HepG2 (cell line): ENCODE results near the gene BACE1-AS. TPM values are rescaled to one million over a fixed set of nuclear protein-coding genes. Genes with fewer than 3 reads are reported as not detected.

Experiments used
- ATAC-seq: fragments of 200-7000 bp; cut with Tn5 transposase; 3 replicates; pipeline ENCODE4 v1.9.1; 2020; ENCODE audit warnings: mild to moderate bottlenecking, moderate library complexity
- BruUV-seq: library from RNA; stranded (reverse); fragments of 400-500 nt; replicated peaks from 2 replicates; lab custom pipeline; 2021; lab: Mats Ljungman, UMichigan
- CTCF ChIA-PET: fragments of 300-600 bp; formaldehyde crosslinking; extraction: SDS; loops from one replicate; lab custom pipeline; 2021; ENCODE audit warnings: low total read pairs, inconsistent platforms, low intra/inter-chr PET ratio; lab: Yijun Ruan, JAX
- POLR2A ChIA-PET: fragments of 350-600 bp; sonication (Branson Sonifier 250); formaldehyde crosslinking; loops from one replicate; lab custom pipeline; 2020; ENCODE audit warnings: antibody characterized with exemption, inconsistent platforms; lab: Yijun Ruan, JAX
- DNase-seq: peaks from one replicate; pipeline ENCODE4 v3.0.0-alpha.2; 2015; ENCODE audit warnings: low spot score
- FAIRE-seq: peaks from 3 replicates; lab custom pipeline; 2011; peaks lifted over from hg19 to GRCh38; lab: Jason Lieb, UNC
- H2AFZ ChIP-seq: one replicate; pipeline ENCODE4 v1.6.1; 2011; ENCODE audit warnings: low read length, inconsistent platforms
- H3K27ac ChIP-seq: fragments of 300-600 bp; 3 replicates; pipeline ENCODE4 v1.8.0; 2011; ENCODE audit warnings: mixed run types, mild to moderate bottlenecking, mixed read lengths, low read length, inconsistent platforms; ENCODE audit not compliant: insufficient read depth; ENCODE audit errors: extremely low read length
- H3K27me3 ChIP-seq, 2 experiments: fragments of 200-600 bp in 1 of 2; 2 replicates in 1 of 2; 3 replicates in 1 of 2; pipeline versions ENCODE4 v1.6.0 to v1.8.0; 2011; ENCODE audit warnings: low read length in 2 of 2, mild to moderate bottlenecking in 2 of 2, moderate library complexity in 2 of 2, inconsistent platforms in 1 of 2; ENCODE audit not compliant: insufficient read depth in 2 of 2, control insufficient read depth in 1 of 2
- H3K36me3 ChIP-seq, 2 experiments: fragments of 200-600 bp in 1 of 2; replicated peaks in 1 of 2; 2 replicates in 1 of 2; 3 replicates in 1 of 2; pipeline versions ENCODE4 v1.5.1 to v1.8.0; 2011; ENCODE audit warnings: low read length in 2 of 2, inconsistent platforms in 1 of 2; ENCODE audit not compliant: insufficient read depth in 2 of 2, control insufficient read depth in 1 of 2
- H3K4me1 ChIP-seq: 2 replicates; pipeline ENCODE4 v1.5.1; 2012; ENCODE audit warnings: low read length, inconsistent platforms; ENCODE audit not compliant: insufficient read depth
- H3K4me2 ChIP-seq: 2 replicates; pipeline ENCODE4 v1.6.0; 2011; ENCODE audit warnings: low read depth, low read length, inconsistent platforms
- H3K4me3 ChIP-seq, 3 experiments: fragments of 200-600 bp in 1 of 3; sonication (generic), shearing (Covaris generic) in 1 of 3; replicated peaks in 1 of 3; 2 replicates each; pipeline ENCODE4 v1.5.1; 2011 to 2016; ENCODE audit warnings: low read length in 3 of 3, inconsistent platforms in 2 of 3, low read depth in 2 of 3, mild to moderate bottlenecking in 2 of 3, control low read depth in 1 of 3, mixed read lengths in 1 of 3; ENCODE audit not compliant: insufficient read depth in 1 of 3
- H3K79me2 ChIP-seq: one replicate; pipeline ENCODE4 v1.6.1; 2011; ENCODE audit warnings: low read length, inconsistent platforms; ENCODE audit not compliant: insufficient read depth
- H3K9ac ChIP-seq: 2 replicates; pipeline ENCODE4 v1.6.0; 2011; ENCODE audit warnings: mild to moderate bottlenecking, low read depth, low read length, inconsistent platforms; ENCODE audit not compliant: insufficient read depth
- H3K9me3 ChIP-seq: 2 replicates; pipeline ENCODE4 v1.5.1; 2012; ENCODE audit warnings: mild to moderate bottlenecking, low read length
- H4K20me1 ChIP-seq: 2 replicates; pipeline ENCODE4 v1.6.0; 2011; ENCODE audit warnings: inconsistent platforms, mild to moderate bottlenecking, low read length, moderate library complexity; ENCODE audit not compliant: insufficient read depth
- ARID5B ChIP-seq: IDR thresholded peaks from 2 replicates; pipeline ENCODE4 v1.4.0; 2020; ENCODE audit warnings: mild to moderate bottlenecking, missing genetic modification reagents
- CAMTA2 ChIP-seq: sonication (generic); formaldehyde crosslinking; IDR thresholded peaks from 2 replicates; pipeline ENCODE4 v1.4.0; 2020; ENCODE audit warnings: mild to moderate bottlenecking, missing genetic modification reagents, borderline replicate concordance
- CEBPB ChIP-seq: IDR thresholded peaks from 2 replicates; pipeline ENCODE4 v1.6.1; 2011; ENCODE audit warnings: low read depth, low read length, improper control_type of control experiment, borderline replicate concordance
- CEBPG ChIP-seq: IDR thresholded peaks from 2 replicates; pipeline ENCODE4 v1.6.1; 2016
- FOXA1 ChIP-seq, 2 experiments: fragments of 450-650 bp in 1 of 2; sonication (generic) in 1 of 2; formaldehyde crosslinking in 1 of 2; IDR thresholded peaks; 2 replicates each; pipeline versions ENCODE4 v1.4.0 to v1.6.1; 2016 to 2020; ENCODE audit warnings: missing genetic modification reagents in 1 of 2
- HIC2 ChIP-seq: sonication (generic); formaldehyde crosslinking; IDR thresholded peaks from 2 replicates; pipeline ENCODE4 v1.9.0; 2022; ENCODE audit warnings: low read depth, missing genetic modification reagents
- HNF4A ChIP-seq: sonication (generic); formaldehyde crosslinking; IDR thresholded peaks from 2 replicates; pipeline ENCODE4 v1.4.0; 2020; ENCODE audit warnings: missing genetic modification reagents
- HOXA9 ChIP-seq: sonication (generic); formaldehyde crosslinking; IDR thresholded peaks from 2 replicates; pipeline ENCODE4 v1.8.1; 2022; ENCODE audit warnings: missing genetic modification reagents, mild to moderate bottlenecking, moderate library complexity, borderline replicate concordance
- RARA ChIP-seq: IDR thresholded peaks from 2 replicates; pipeline ENCODE4 v1.6.1; 2016; ENCODE audit warnings: missing genetic modification reagents, missing compliant biosample characterization
- SALL1 ChIP-seq: sonication (generic); formaldehyde crosslinking; IDR thresholded peaks from 2 replicates; pipeline ENCODE4 v1.8.0; 2022; ENCODE audit warnings: mild to moderate bottlenecking, missing genetic modification reagents
- SKI ChIP-seq: fragments of 450-650 bp; IDR thresholded peaks from one replicate; pipeline ENCODE4 v1.6.1; 2018; ENCODE audit warnings: mild to moderate bottlenecking; ENCODE audit not compliant: partially characterized antibody
- SOX13 ChIP-seq, 3 experiments: fragments of 450-650 bp in 1 of 3; sonication (generic) in 1 of 3; formaldehyde crosslinking in 1 of 3; IDR thresholded peaks in 2 of 3; conservative IDR thresholded peaks in 1 of 3; 2 replicates each; pipeline versions ENCODE4 v1.5.0 to v1.6.1; 2016 to 2020; ENCODE audit warnings: antibody characterized with exemption in 1 of 3, mild to moderate bottlenecking in 1 of 3, missing compliant biosample characterization in 1 of 3, missing genetic modification reagents in 1 of 3, moderate library complexity in 1 of 3
- SOX5 ChIP-seq: IDR thresholded peaks from 2 replicates; pipeline ENCODE4 v1.6.1; 2016; ENCODE audit warnings: borderline replicate concordance
- SOX6 ChIP-seq, 2 experiments: fragments of 450-650 bp in 1 of 2; sonication (generic) in 1 of 2; formaldehyde crosslinking in 1 of 2; IDR thresholded peaks; 2 replicates each; pipeline versions ENCODE4 v1.4.0 to v1.6.1; 2017 to 2020; ENCODE audit warnings: antibody characterized with exemption in 1 of 2, mild to moderate bottlenecking in 1 of 2, missing genetic modification reagents in 1 of 2
- TCF7 ChIP-seq: sonication (generic); IDR thresholded peaks from 2 replicates; pipeline ENCODE4 v1.6.1; 2016; ENCODE audit warnings: antibody characterized with exemption, low read depth
- ZMYM3 ChIP-seq: sonication (generic); formaldehyde crosslinking; IDR thresholded peaks from 2 replicates; pipeline ENCODE4 v1.5.1; 2020; ENCODE audit warnings: mild to moderate bottlenecking, missing genetic modification reagents
- WGBS: methylation state at CpG from one replicate; pipeline ENCODE4 v1.1.6; 2017; ENCODE audit warnings: low lambda C conversion rate; 5-methylcytosine and 5-hydroxymethylcytosine counted together
- in situ Hi-C: cut with HindIII; loops from 2 replicates; pipeline ENCODE4 v1.10.0; 2017; ENCODE audit warnings: low pct_unique_long_range_greater_than_20kb; ENCODE audit not compliant: extremely low pct_ligation_motif_present
- intact Hi-C: fragments of 100-400 bp; cut with micrococcal nuclease; formaldehyde crosslinking; loops from one replicate; pipeline ENCODE4 v1.10.0; 2022; ENCODE audit not compliant: unreplicated experiment
- polyA plus RNA-seq, 8 experiments: library from polyadenylated mRNA; depleted of rRNA in 3 of 8; stranded (reverse) in 7 of 8; unstranded in 1 of 8; fragments of >200 nt; fragmentation: Illumina TruSeq in 4 of 8; extraction: Trizol in 4 of 8; gene quantifications; 2 replicates each; pipeline versions ENCODE4 v1.2.1 to v1.2.3, GENCODE V29; 2011 to 2016; ENCODE audit warnings: low read depth in 4 of 8, missing spikeins in 1 of 8, mixed read lengths in 1 of 8; ENCODE audit not compliant: insufficient read depth in 1 of 8
- total RNA-seq, 5 experiments: library from RNA; depleted of rRNA; stranded (reverse); fragments of >200 nt; fragmentation: Illumina TruSeq; extraction: Trizol; gene quantifications; 2 replicates each; pipeline ENCODE4 v1.2.3, GENCODE V29; 2016; ENCODE audit warnings: low read depth in 1 of 5

BACE1-AS gene
- total and polyA plus RNA-seq, 2 of the 13 experiments (the other 11 are each of a cell fraction or from before 2014, with no cell fraction given) = 2.0 to 3.9 TPM

GRCh38 chr11:117269856-117270255 lies 21.3 kb upstream of the BACE1-AS start (continued):
- no peak for TF ChIP-seq HOXA9

- Histone ChIP-seq H3K4me2 (no peak overlapping the region), H2AFZ (no peak overlapping the region), H3K27me3 (no peaks in the 10 kb centered on the region), H3K9ac (no peak overlapping the region), H3K79me2 (no peaks in the 10 kb centered on the region), H4K20me1 (no peaks in the 10 kb centered on the region), H3K36me3 (peaks cover 2 to 7% of the 10 kb centered on the region in 2 experiments; a peak in 1 of 5 replicates), H3K27ac (peak overlapping the region; percentile 40), H3K4me3 (no peak overlapping the region), H3K4me1 (peaks cover 20% of the 10 kb centered on the region), H3K9me3 (no peaks in the 10 kb centered on the region)
- CTCF ChIA-PET = no interaction called here
- intact Hi-C loops (loop anchor here (5.0 kb wide), 1 partner anchor 46 kb away; the partner anchor contains the start of gene BACE1), in situ Hi-C loops (no loop called here)
- BruUV-seq = no TSS peak
- TF ChIP-seq HIC2 (no peak), SOX5 (CRISPR knock-in tag) (peak; percentile 79), RARA (CRISPR knock-in tag) (0 out of 2 replicates have a peak, but pooled peaks have one; percentile 31), ZMYM3 (CRISPR knock-in tag) (peak; percentile 34; the same call in 1 of the 2 replicates), SKI (peak; percentile 14), SOX13 (IDR thresholded peaks at IDR 0.05) (peak; percentile 61; the same call in 1 of the 2 replicates), SOX13 (CRISPR knock-in tag; conservative IDR thresholded peaks at IDR 0.05 in 1 of 2, IDR thresholded peaks at IDR 0.05 in 1 of 2) (peak in 1 of 2 experiments; percentile 91; a peak in 2 of 4 replicates), SALL1 (CRISPR knock-in tag) (0 out of 2 replicates have a peak, but pooled peaks have one; percentile 16), HNF4A (CRISPR knock-in tag) (peak; percentile 27; the same call in 1 of the 2 replicates), FOXA1 (IDR thresholded peaks at IDR 0.05) (no peak), FOXA1 (CRISPR knock-in tag; IDR thresholded peaks at IDR 0.05) (0 out of 2 replicates have a peak, but pooled peaks have one; percentile 12), SOX6 (IDR thresholded peaks at IDR 0.05) (no peak), SOX6 (CRISPR knock-in tag; IDR thresholded peaks at IDR 0.05) (peak; percentile 80), ARID5B (no peak), CEBPG (CRISPR knock-in tag) (0 out of 2 replicates have a peak, but pooled peaks have one; percentile 10), CEBPB (peak; percentile 22; the same call in 1 of the 2 replicates), TCF7 (0 out of 2 replicates have a peak, but pooled peaks have one; percentile 9), CAMTA2 (CRISPR knock-in tag) (no peak)
- DNase-seq (peak; percentile 44), ATAC-seq (peak; percentile 90), FAIRE-seq (peak; percentile 39)
- WGBS = 37% methylated on average over 4 of the region's 4 CpGs
- POLR2A ChIA-PET = no interaction called here
These were observed 19.9 kb upstream of the BACE1-AS start for GRCh38 chr11:117271208-117271607.
